Measurements from ENCODE around the gene SART1.

DNA sequence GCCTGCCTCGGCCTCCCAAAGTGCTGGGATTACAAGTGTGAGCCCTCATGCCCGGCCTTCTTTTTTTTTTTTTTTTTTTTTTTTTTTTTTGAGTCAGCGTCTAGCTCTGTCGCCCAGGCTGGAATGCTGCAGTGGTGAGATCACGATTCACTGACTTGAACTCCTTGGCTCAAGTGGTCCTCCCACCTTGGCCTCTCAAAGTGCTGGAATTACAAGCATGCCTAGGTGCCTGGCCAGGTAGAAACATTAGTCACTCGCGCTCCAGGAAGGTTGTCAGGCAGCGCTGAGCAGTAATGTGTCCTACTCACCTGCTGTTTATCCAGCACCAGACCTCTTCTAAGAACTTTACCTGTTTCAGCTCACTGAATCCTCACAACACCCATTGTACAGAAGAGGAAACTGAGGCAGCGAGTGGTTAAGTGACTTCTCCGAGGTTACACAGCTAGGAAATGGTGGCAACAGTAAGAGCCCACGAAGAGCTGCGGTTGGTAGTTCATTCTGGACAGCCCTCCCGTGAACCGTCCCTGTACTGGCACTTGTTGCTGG, 49.8 kb downstream of the SART1 start:
- TF ChIP-seq YY1 (IDR thresholded peaks at IDR 0.05; ENCODE audit: insufficient read depth, insufficient read length) (no peak), ZNF274 (IDR thresholded peaks at IDR 0.05; ENCODE audit: low read depth, low read length) (no peak), SUZ12 (IDR thresholded peaks at IDR 0.05; ENCODE audit: extremely low read depth, insufficient read depth, insufficient read length) (no peak)

All from NT2/D1 (cell line).